GM18517 (cell line): ENCODE results near the gene MTMR2.
"Not testable (repeated sequence)": the region's sequence is repeated elsewhere in the genome, so short reads cannot be mapped to it uniquely, and the experiment has no call there.

Source experiments
- ATAC-seq: cut with Tn5 transposase; IDR thresholded peaks from one replicate; pipeline ENCODE4 v1.9.1; 2021; ENCODE audit warnings: mild to moderate bottlenecking, moderate library complexity; ENCODE audit not compliant: unreplicated experiment

MTMR2 gene

GRCh38 chr11:95888439-95888838 lies 35.5 kb downstream of the MTMR2 start:
- no peak for ATAC-seq

- no peak for ATAC-seq
Observed at GRCh38 chr11:95886462-95886861, 37.4 kb downstream of the MTMR2 start.

GRCh38 chr11:95884802-95885201 lies 39.1 kb downstream of the MTMR2 start:
- no peak for ATAC-seq

- ATAC-seq, result no peak
Observed at GRCh38 chr11:95884376-95884775, 39.5 kb downstream of the MTMR2 start.

GRCh38 chr11:95883381-95883780 lies 40.5 kb downstream of the MTMR2 start:
- ATAC-seq, result no peak

- ATAC-seq, result no peak
Observed at GRCh38 chr11:95877291-95877690, 46.6 kb downstream of the MTMR2 start.

- ATAC-seq, result not testable (repeated sequence)
Observed at GRCh38 chr11:95870877-95871276, 53.0 kb downstream of the MTMR2 start.

GRCh38 chr11:95867105-95867504 lies 56.8 kb downstream of the MTMR2 start:
- no peak for ATAC-seq

- no peak for ATAC-seq
Observed at GRCh38 chr11:95863486-95864140, 60.3 kb downstream of the MTMR2 start.

GRCh38 chr11:95860024-95860423 lies 63.9 kb downstream of the MTMR2 start:
- ATAC-seq, result not testable (repeated sequence)

- ATAC-seq, result not testable (repeated sequence)
Observed at GRCh38 chr11:95854362-95854761, 69.5 kb downstream of the MTMR2 start.

GRCh38 chr11:95853862-95854261 lies 70.0 kb downstream of the MTMR2 start:
- ATAC-seq, result no peak

- no peak for ATAC-seq
Observed at GRCh38 chr11:95853138-95853537, 70.8 kb downstream of the MTMR2 start.

- no peak for ATAC-seq
Observed at GRCh38 chr11:95850137-95850536, 73.8 kb downstream of the MTMR2 start.

GRCh38 chr11:95849087-95849825 lies 74.7 kb downstream of the MTMR2 start:
- ATAC-seq, result no peak

- no peak for ATAC-seq
Observed at GRCh38 chr11:95845167-95845566, 78.7 kb downstream of the MTMR2 start.

- ATAC-seq, result peak; percentile 82
Observed at GRCh38 chr11:95835768-95836488, 88.0 kb downstream of the MTMR2 start.

GRCh38 chr11:95835351-95835750 lies 88.6 kb downstream of the MTMR2 start:
- ATAC-seq, result no peak

- ATAC-seq, result no peak
Observed at GRCh38 chr11:95833378-95833777, 90.5 kb downstream of the MTMR2 start.

GRCh38 chr11:95832763-95833162 lies 91.1 kb downstream of the MTMR2 start:
- ATAC-seq, result no peak

- no peak for ATAC-seq
Observed at GRCh38 chr11:95831198-95831883, 92.6 kb downstream of the MTMR2 start.
